ENCODE results near the gene MYLK.

Gene MYLK

DNA sequence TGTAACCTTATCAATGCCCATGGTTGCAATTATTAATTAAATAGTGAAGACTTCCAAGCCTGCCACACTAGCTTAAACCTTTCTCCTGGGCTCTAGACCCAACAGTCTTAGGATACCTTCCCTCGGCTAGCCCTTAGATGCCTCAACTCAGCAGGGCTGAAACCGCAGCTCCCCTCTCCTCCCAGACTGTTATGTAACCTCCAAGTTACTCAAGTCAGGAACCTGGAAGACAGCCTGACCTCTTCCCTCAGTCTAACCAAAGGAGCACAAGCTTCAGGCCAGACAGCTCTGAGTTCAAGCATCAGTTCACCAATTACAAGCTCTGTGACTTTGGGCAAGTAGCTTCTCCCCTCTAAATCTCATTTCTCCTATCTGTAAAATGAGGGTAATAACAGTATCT, 228.7 kb downstream of the MYLK start:
- Histone ChIP-seq H3K4me1 (ENCODE audit: control insufficient read depth, insufficient read depth, low read length) (peaks cover 4% of the 10 kb centered on the region), H3K9me3 (ENCODE audit: control insufficient read depth, insufficient read depth, low read length) (no peaks in the 10 kb centered on the region), H3K36me3 (ENCODE audit: control insufficient read depth, insufficient read depth, low read length) (no peaks in the 10 kb centered on the region), H3K27me3 (ENCODE audit: control insufficient read depth, insufficient read depth, low read length) (no peaks in the 10 kb centered on the region), H3K4me3 (ENCODE audit: low read depth, low read length) (no peak overlapping the region), H3K9ac (ENCODE audit: low read depth, low read length) (no peak overlapping the region)

GRCh38 chr3:123653221-123653682, 230.9 kb downstream of the MYLK start:
- no peak overlapping the region for H3K9ac ChIP-seq (ENCODE audit: low read depth, low read length)
- H3K27me3 ChIP-seq (ENCODE audit: control insufficient read depth, insufficient read depth, low read length): no peaks in the 10 kb centered on the region
- no peak overlapping the region for H3K4me3 ChIP-seq (ENCODE audit: low read depth, low read length)
- no peaks in the 10 kb centered on the region for H3K36me3 ChIP-seq (ENCODE audit: control insufficient read depth, insufficient read depth, low read length)
- peaks cover 4% of the 10 kb centered on the region for H3K4me1 ChIP-seq (ENCODE audit: control insufficient read depth, insufficient read depth, low read length)
- H3K9me3 ChIP-seq (ENCODE audit: control insufficient read depth, insufficient read depth, low read length): no peaks in the 10 kb centered on the region

GRCh38 chr3:123652342-123652984, 231.7 kb downstream of the MYLK start:
- H3K9me3 ChIP-seq (ENCODE audit: control insufficient read depth, insufficient read depth, low read length): no peaks in the 10 kb centered on the region
- no peaks in the 10 kb centered on the region for H3K27me3 ChIP-seq (ENCODE audit: control insufficient read depth, insufficient read depth, low read length)
- H3K4me1 ChIP-seq (ENCODE audit: control insufficient read depth, insufficient read depth, low read length): peaks cover 4% of the 10 kb centered on the region
- no peak overlapping the region for H3K9ac ChIP-seq (ENCODE audit: low read depth, low read length)
- H3K4me3 ChIP-seq (ENCODE audit: low read depth, low read length): no peak overlapping the region
- H3K36me3 ChIP-seq (ENCODE audit: control insufficient read depth, insufficient read depth, low read length): no peaks in the 10 kb centered on the region

DNA sequence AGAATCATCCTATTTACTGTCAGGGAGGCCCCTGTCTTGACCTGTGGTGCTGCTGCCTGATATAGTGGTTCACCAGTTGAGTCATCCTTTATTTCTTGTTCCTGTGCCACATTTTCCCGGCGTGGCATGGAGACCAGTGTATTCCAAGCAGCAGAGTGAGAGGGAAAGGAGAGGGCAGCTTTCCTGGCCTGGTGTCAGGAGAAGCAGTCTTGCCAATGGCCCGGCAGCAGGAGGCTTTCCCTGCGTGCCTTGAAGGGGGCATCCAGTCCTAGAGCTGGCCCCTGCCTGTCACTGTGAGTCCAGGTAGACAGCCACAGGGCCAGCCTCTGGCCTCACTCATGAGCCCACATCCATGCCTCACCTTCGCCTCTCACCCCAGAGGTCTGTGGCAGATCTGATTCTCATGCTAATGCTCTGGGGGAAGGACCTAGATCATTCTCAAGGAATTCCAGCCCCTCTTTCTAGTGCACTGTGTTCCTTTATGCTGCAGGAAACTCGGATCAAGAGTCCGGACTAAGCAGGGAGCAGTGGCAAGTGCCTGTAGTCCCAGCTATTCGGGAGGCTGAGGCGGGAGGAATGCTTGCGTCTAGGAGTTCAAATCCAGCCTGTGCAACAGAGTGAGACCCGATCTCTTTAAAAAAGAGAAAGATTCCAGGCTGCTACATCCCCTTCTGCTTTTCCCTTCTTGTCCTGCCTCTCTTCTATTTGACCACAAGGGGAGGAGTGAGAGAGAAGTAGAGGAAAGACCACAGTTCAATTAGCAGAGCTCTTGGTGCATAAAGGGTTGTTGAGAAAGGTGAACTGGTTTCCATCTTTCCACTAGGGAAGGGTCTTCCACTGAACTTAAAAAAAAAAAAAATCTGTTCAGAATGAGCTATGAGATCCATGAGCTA, 232.4 kb downstream of the MYLK start:
- H3K36me3 ChIP-seq (ENCODE audit: control insufficient read depth, insufficient read depth, low read length): no peaks in the 10 kb centered on the region
- H3K4me3 ChIP-seq (ENCODE audit: low read depth, low read length): no peak overlapping the region
- no peaks in the 10 kb centered on the region for H3K27me3 ChIP-seq (ENCODE audit: control insufficient read depth, insufficient read depth, low read length)
- no peak overlapping the region for H3K9ac ChIP-seq (ENCODE audit: low read depth, low read length)
- H3K4me1 ChIP-seq (ENCODE audit: control insufficient read depth, insufficient read depth, low read length): peaks cover 4% of the 10 kb centered on the region
- no peaks in the 10 kb centered on the region for H3K9me3 ChIP-seq (ENCODE audit: control insufficient read depth, insufficient read depth, low read length)

- no peaks in the 10 kb centered on the region for H3K27me3 ChIP-seq (ENCODE audit: control insufficient read depth, insufficient read depth, low read length)
- H3K36me3 ChIP-seq (ENCODE audit: control insufficient read depth, insufficient read depth, low read length): no peaks in the 10 kb centered on the region
- H3K9ac ChIP-seq (ENCODE audit: low read depth, low read length): no peak overlapping the region
- peaks cover 4% of the 10 kb centered on the region for H3K4me1 ChIP-seq (ENCODE audit: control insufficient read depth, insufficient read depth, low read length)
- no peaks in the 10 kb centered on the region for H3K9me3 ChIP-seq (ENCODE audit: control insufficient read depth, insufficient read depth, low read length)
- H3K4me3 ChIP-seq (ENCODE audit: low read depth, low read length): no peak overlapping the region
Observed at GRCh38 chr3:123650101-123650500, 234.0 kb downstream of the MYLK start.

GRCh38 chr3:123648696-123649405, 235.3 kb downstream of the MYLK start:
- Histone ChIP-seq H3K9ac (ENCODE audit: low read depth, low read length) (no peak overlapping the region), H3K4me1 (ENCODE audit: control insufficient read depth, insufficient read depth, low read length) (peaks cover 4% of the 10 kb centered on the region), H3K27me3 (ENCODE audit: control insufficient read depth, insufficient read depth, low read length) (no peaks in the 10 kb centered on the region), H3K36me3 (ENCODE audit: control insufficient read depth, insufficient read depth, low read length) (no peaks in the 10 kb centered on the region), H3K4me3 (ENCODE audit: low read depth, low read length) (no peak overlapping the region), H3K9me3 (ENCODE audit: control insufficient read depth, insufficient read depth, low read length) (no peaks in the 10 kb centered on the region)

DNA sequence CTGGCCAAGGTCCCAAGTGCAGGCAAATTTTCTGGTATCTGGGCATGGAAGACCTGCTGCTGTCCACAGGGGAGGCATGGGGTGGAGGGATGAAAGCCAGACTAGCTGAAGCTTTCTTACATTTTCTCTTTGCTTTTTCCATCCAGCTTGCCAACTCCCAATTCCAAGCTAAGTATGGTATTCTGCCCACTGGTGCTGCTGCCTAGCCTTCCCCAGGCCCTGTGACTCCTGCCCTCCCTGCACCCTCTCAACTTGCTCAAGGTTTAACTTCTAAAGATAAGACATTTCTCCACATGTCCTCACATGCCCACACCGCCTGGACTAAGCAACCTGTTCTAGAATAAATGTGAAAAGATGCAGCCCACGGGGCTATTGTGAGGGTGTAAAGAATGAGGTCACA, 239.8 kb downstream of the MYLK start:
- no peak overlapping the region for H3K9ac ChIP-seq (ENCODE audit: low read depth, low read length)
- H3K4me1 ChIP-seq (ENCODE audit: control insufficient read depth, insufficient read depth, low read length): no peaks in the 10 kb centered on the region
- no peaks in the 10 kb centered on the region for H3K27me3 ChIP-seq (ENCODE audit: control insufficient read depth, insufficient read depth, low read length)
- H3K36me3 ChIP-seq (ENCODE audit: control insufficient read depth, insufficient read depth, low read length): no peaks in the 10 kb centered on the region
- no peaks in the 10 kb centered on the region for H3K9me3 ChIP-seq (ENCODE audit: control insufficient read depth, insufficient read depth, low read length)
- H3K4me3 ChIP-seq (ENCODE audit: low read depth, low read length): no peak overlapping the region

GRCh38 chr3:123642957-123643330, 241.2 kb downstream of the MYLK start:
- Histone ChIP-seq H3K9ac (ENCODE audit: low read depth, low read length) (no peak overlapping the region), H3K9me3 (ENCODE audit: control insufficient read depth, insufficient read depth, low read length) (no peaks in the 10 kb centered on the region), H3K4me1 (ENCODE audit: control insufficient read depth, insufficient read depth, low read length) (no peaks in the 10 kb centered on the region), H3K36me3 (ENCODE audit: control insufficient read depth, insufficient read depth, low read length) (no peaks in the 10 kb centered on the region), H3K4me3 (ENCODE audit: low read depth, low read length) (no peak overlapping the region), H3K27me3 (ENCODE audit: control insufficient read depth, insufficient read depth, low read length) (no peaks in the 10 kb centered on the region)

DNA sequence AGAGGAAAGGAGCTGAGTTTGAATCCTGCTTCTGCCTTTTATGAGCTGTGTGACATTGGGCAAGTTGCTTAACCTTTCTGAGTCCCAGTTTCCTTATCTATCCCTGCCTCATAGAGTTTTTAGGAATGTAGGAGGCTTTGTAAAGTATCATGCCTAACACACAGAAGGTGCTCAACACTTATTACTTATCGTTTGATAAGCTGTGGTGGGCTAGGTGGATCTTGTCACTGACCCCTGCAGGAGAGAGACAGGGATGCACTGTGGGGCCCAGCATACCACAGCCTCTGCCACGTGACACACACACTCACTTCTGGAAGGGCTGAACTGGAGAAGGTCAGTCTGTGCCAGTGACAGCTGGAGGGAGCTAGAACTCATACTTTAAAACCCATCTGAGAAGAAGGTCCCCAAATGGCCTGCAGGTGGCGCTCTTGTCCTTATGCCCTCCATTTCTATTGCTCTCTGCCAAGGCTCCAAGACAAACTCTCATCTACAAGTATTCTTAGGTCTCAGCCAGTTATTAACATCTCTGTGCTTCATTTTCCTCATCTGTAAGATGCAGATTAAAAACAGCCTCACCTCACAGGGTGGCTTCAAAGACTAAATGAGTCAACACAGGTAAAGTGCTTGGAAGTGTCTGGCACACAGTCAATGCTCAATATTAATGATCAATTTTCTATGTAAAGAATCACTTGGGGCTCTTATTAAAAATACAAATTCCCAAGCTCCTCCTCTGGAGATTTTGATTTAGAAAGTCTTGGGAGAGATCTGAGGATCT, 241.8 kb downstream of the MYLK start:
- Histone ChIP-seq H3K36me3 (ENCODE audit: control insufficient read depth, insufficient read depth, low read length) (no peaks in the 10 kb centered on the region), H3K4me3 (ENCODE audit: low read depth, low read length) (no peak overlapping the region), H3K9me3 (ENCODE audit: control insufficient read depth, insufficient read depth, low read length) (no peaks in the 10 kb centered on the region), H3K4me1 (ENCODE audit: control insufficient read depth, insufficient read depth, low read length) (no peaks in the 10 kb centered on the region), H3K9ac (ENCODE audit: low read depth, low read length) (no peak overlapping the region), H3K27me3 (ENCODE audit: control insufficient read depth, insufficient read depth, low read length) (no peaks in the 10 kb centered on the region)

GRCh38 chr3:123641505-123641904, 242.6 kb downstream of the MYLK start:
- H3K36me3 ChIP-seq (ENCODE audit: control insufficient read depth, insufficient read depth, low read length): no peaks in the 10 kb centered on the region
- no peak overlapping the region for H3K4me3 ChIP-seq (ENCODE audit: low read depth, low read length)
- H3K4me1 ChIP-seq (ENCODE audit: control insufficient read depth, insufficient read depth, low read length): peaks cover 7% of the 10 kb centered on the region
- H3K9me3 ChIP-seq (ENCODE audit: control insufficient read depth, insufficient read depth, low read length): no peaks in the 10 kb centered on the region
- H3K9ac ChIP-seq (ENCODE audit: low read depth, low read length): no peak overlapping the region
- H3K27me3 ChIP-seq (ENCODE audit: control insufficient read depth, insufficient read depth, low read length): no peaks in the 10 kb centered on the region

- Histone ChIP-seq H3K4me3 (ENCODE audit: low read depth, low read length) (no peak overlapping the region), H3K9me3 (ENCODE audit: control insufficient read depth, insufficient read depth, low read length) (no peaks in the 10 kb centered on the region), H3K4me1 (ENCODE audit: control insufficient read depth, insufficient read depth, low read length) (peaks cover 12% of the 10 kb centered on the region), H3K36me3 (ENCODE audit: control insufficient read depth, insufficient read depth, low read length) (no peaks in the 10 kb centered on the region), H3K9ac (ENCODE audit: low read depth, low read length) (no peak overlapping the region), H3K27me3 (ENCODE audit: control insufficient read depth, insufficient read depth, low read length) (no peaks in the 10 kb centered on the region)
Observed at GRCh38 chr3:123640740-123641462, 243.2 kb downstream of the MYLK start.
